SK-N-MC (cell line): ENCODE measurements around the gene CEACAM19.

Experiments used
- EZH2 ChIP-seq: fragments of 200-600 bp; sonication (generic); IDR thresholded peaks from one replicate; pipeline ENCODE4 v1.6.1; 2017; ENCODE audit warnings: antibody characterized with exemption
- FOXP2 ChIP-seq: optimal IDR thresholded peaks from 2 replicates; pipeline ENCODE3; 2011; ENCODE audit warnings: mild to moderate bottlenecking, moderate library complexity; ENCODE audit not compliant: insufficient read depth; ENCODE audit errors: extremely low read length, control extremely low read depth
- POLR2AphosphoS5 ChIP-seq: IDR thresholded peaks from 2 replicates; pipeline ENCODE4 v1.6.1; 2012; ENCODE audit warnings: mild to moderate bottlenecking, low read depth, low read length, borderline replicate concordance

GRCh38 chr19:44653343-44653742 is 17.9 kb upstream of the CEACAM19 start:
- TF ChIP-seq POLR2AphosphoS5 (no peak), EZH2 (no peak), FOXP2 (no peak)
